GM23248 (cell line): Measurements from ENCODE around the gene NR2F6. TPM values are rescaled to one million over a fixed set of nuclear protein-coding genes. Genes with fewer than 3 reads are reported as not detected.
A peak's percentile ranks its signal among the peaks of the same experiment; 100 is the strongest.

ENCODE experiments used
- DNase-seq: peaks from one replicate; pipeline ENCODE4 v3.0.0-alpha.2; 2015
- H2AFZ ChIP-seq: fragments of 200-600 bp; sonication (generic); 2 replicates; pipeline ENCODE4 v1.6.1; 2016; ENCODE audit warnings: antibody characterized with exemption
- H3F3A ChIP-seq: fragments of 200-600 bp; sonication (generic); 2 replicates; pipeline ENCODE4 v1.6.1; 2016; ENCODE audit warnings: mild to moderate bottlenecking, antibody characterized with exemption, mixed run types; ENCODE audit not compliant: insufficient read depth
- H3K27ac ChIP-seq: fragments of 200-600 bp; sonication (generic); 2 replicates; pipeline ENCODE4 v1.5.1; 2016; ENCODE audit warnings: mild to moderate bottlenecking
- H3K27me3 ChIP-seq: fragments of 200-600 bp; sonication (generic); replicated peaks from 2 replicates; pipeline ENCODE4 v1.6.1; 2016; ENCODE audit warnings: mild to moderate bottlenecking; ENCODE audit not compliant: insufficient read depth
- H3K36me3 ChIP-seq: fragments of 200-600 bp; sonication (generic); 2 replicates; pipeline ENCODE4 v1.6.1; 2016; ENCODE audit warnings: low read depth, mild to moderate bottlenecking
- H3K4me1 ChIP-seq: fragments of 200-600 bp; sonication (generic); 2 replicates; pipeline ENCODE4 v1.6.1; 2016; ENCODE audit warnings: mild to moderate bottlenecking; ENCODE audit not compliant: insufficient read depth
- H3K4me2 ChIP-seq: fragments of 200-600 bp; sonication (generic); one replicate; pipeline ENCODE4 v1.6.1; 2016; ENCODE audit warnings: mild to moderate bottlenecking; ENCODE audit not compliant: unreplicated experiment
- H3K4me3 ChIP-seq: fragments of 200-600 bp; sonication (generic); 2 replicates; pipeline ENCODE4 v1.5.1; 2016; ENCODE audit warnings: mild to moderate bottlenecking
- H3K79me2 ChIP-seq: fragments of 200-600 bp; sonication (generic); 2 replicates; pipeline ENCODE4 v1.6.1; 2016; ENCODE audit warnings: mild to moderate bottlenecking; ENCODE audit not compliant: insufficient read depth
- H3K9ac ChIP-seq: fragments of 200-600 bp; sonication (generic); 2 replicates; pipeline ENCODE4 v1.6.1; 2016; ENCODE audit warnings: mild to moderate bottlenecking
- H3K9me2 ChIP-seq: fragments of 200-600 bp; sonication (generic); 2 replicates; pipeline ENCODE4 v1.6.1; 2016; ENCODE audit warnings: mixed run types, mild to moderate bottlenecking, moderate library complexity; ENCODE audit not compliant: insufficient read depth
- H3K9me3 ChIP-seq: fragments of 200-600 bp; sonication (generic); one replicate; pipeline ENCODE4 v1.6.1; 2017; ENCODE audit warnings: low read depth
- H4K20me1 ChIP-seq: fragments of 200-600 bp; sonication (generic); 2 replicates; pipeline ENCODE4 v1.6.0; 2016; ENCODE audit not compliant: insufficient read depth
- EZH2 ChIP-seq: fragments of 200-600 bp; sonication (generic); IDR thresholded peaks from 2 replicates; pipeline ENCODE4 v1.6.1; 2018; ENCODE audit warnings: antibody characterized with exemption, mild to moderate bottlenecking; ENCODE audit not compliant: insufficient read depth, poor library complexity, severe bottlenecking
- EZH2phosphoT487 ChIP-seq: fragments of 200-600 bp; sonication (generic); IDR thresholded peaks from 2 replicates; pipeline ENCODE4 v1.6.1; 2018; ENCODE audit warnings: antibody characterized with exemption, moderate library complexity, mild to moderate bottlenecking, low read depth; ENCODE audit not compliant: insufficient read depth
- WGBS, 2 experiments: methylation state at CpG; one replicate each; pipeline ENCODE4 v1.1.6; 2015 to 2017; ENCODE audit warnings: low lambda C conversion rate in 2 of 2, low coverage in 1 of 2; ENCODE audit errors: missing lambda C conversion rate in 2 of 2; 5-methylcytosine and 5-hydroxymethylcytosine counted together
- in situ Hi-C: fragments of 300-500 bp; cut with MboI; formaldehyde crosslinking; loops from 2 replicates; pipeline ENCODE4 v1.15.0; 2020
- polyA plus RNA-seq: library from polyadenylated mRNA; unstranded; fragments of >200 nt; fragmentation: Nextera tagmentation; extraction: Ambion mirVana; gene quantifications from 2 replicates; pipeline ENCODE4 v1.2.1, GENCODE V29; 2016
- total RNA-seq: library from RNA; depleted of rRNA; stranded (reverse); fragments of >200 nt; shearing (Covaris generic); gene quantifications from 2 replicates; pipeline ENCODE4 v1.2.3, GENCODE V29; 2014

The NR2F6 gene
- total and polyA plus RNA-seq, 2 experiments from 2014 or later: 11.7 to 82.5 TPM

GRCh38 chr19:17206736-17207581 is 38.8 kb downstream of the NR2F6 start:
- Histone ChIP-seq H3K4me3 (no peak overlapping the region), H3K27me3 (no peaks in the 10 kb centered on the region), H3F3A (peaks cover 3% of the 10 kb centered on the region), H3K9me3 (no peaks in the 10 kb centered on the region), H2AFZ (no peak overlapping the region), H4K20me1 (no peaks in the 10 kb centered on the region), H3K4me2 (no peak overlapping the region), H3K79me2 (no peaks in the 10 kb centered on the region), H3K9ac (no peak overlapping the region), H3K27ac (no peak overlapping the region), H3K36me3 (peaks cover 25% of the 10 kb centered on the region; the same call in 1 of the 2 replicates), H3K9me2 (no peaks in the 10 kb centered on the region), H3K4me1 (no peaks in the 10 kb centered on the region)
- DNase-seq: no peak
- WGBS, 2 experiments: 98% methylated on average over 24 to 25 of the region's 25 CpGs
- in situ Hi-C loops: no loop called here
- no peak for TF ChIP-seq EZH2phosphoT487
- no peak for TF ChIP-seq EZH2

- H3K79me2 ChIP-seq: no peaks in the 10 kb centered on the region
- 84 to 86% methylated on average over 24 to 26 of the region's 27 CpGs for WGBS, 2 experiments
- in situ Hi-C loops: no loop called here
Measured at GRCh38 chr19:17205237-17206140, 40.2 kb downstream of the NR2F6 start.

GRCh38 chr19:17202713-17203112 is 43.0 kb downstream of the NR2F6 start:
- no peaks in the 10 kb centered on the region for H3K79me2 ChIP-seq
- no peaks in the 10 kb centered on the region for H4K20me1 ChIP-seq
- H3K9me3 ChIP-seq: no peaks in the 10 kb centered on the region
- H3K4me3 ChIP-seq: no peak overlapping the region
- no peaks in the 10 kb centered on the region for H3K9me2 ChIP-seq
- H3K4me1 ChIP-seq: no peaks in the 10 kb centered on the region
- no peak overlapping the region for H3K4me2 ChIP-seq
- H2AFZ ChIP-seq: no peak overlapping the region
- no peak for DNase-seq
- H3K36me3 ChIP-seq: peaks cover 36% of the 10 kb centered on the region
- peaks cover 2% of the 10 kb centered on the region; the same call in 1 of the 2 replicates for H3F3A ChIP-seq
- TF ChIP-seq EZH2: no peak
- TF ChIP-seq EZH2phosphoT487: no peak
- H3K9ac ChIP-seq: no peak overlapping the region
- no peaks in the 10 kb centered on the region for H3K27me3 ChIP-seq
- no peak overlapping the region for H3K27ac ChIP-seq
- WGBS, 2 experiments: 87 to 95% methylated on average over 6 to 17 of the region's 17 CpGs
- in situ Hi-C loops: no loop called here

More at GRCh38 chr19:17205237-17206140, 40.2 kb downstream of the NR2F6 start:
- Histone ChIP-seq H3F3A (peaks cover 3% of the 10 kb centered on the region), H3K9me3 (no peaks in the 10 kb centered on the region), H3K27ac (no peak overlapping the region), H3K4me3 (no peak overlapping the region), H3K9ac (no peak overlapping the region), H2AFZ (no peak overlapping the region), H3K4me1 (no peaks in the 10 kb centered on the region), H3K9me2 (no peaks in the 10 kb centered on the region), H4K20me1 (no peaks in the 10 kb centered on the region), H3K36me3 (peaks cover 33% of the 10 kb centered on the region), H3K4me2 (no peak overlapping the region), H3K27me3 (no peaks in the 10 kb centered on the region)
- peak; percentile 69 for DNase-seq
- no peak for TF ChIP-seq EZH2phosphoT487
- no peak for TF ChIP-seq EZH2

GRCh38 chr19:17202249-17202648 is 43.5 kb downstream of the NR2F6 start:
- no peaks in the 10 kb centered on the region for H3K9me3 ChIP-seq
- in situ Hi-C loops: no loop called here
- TF ChIP-seq EZH2 (no peak), EZH2phosphoT487 (no peak)
- no peaks in the 10 kb centered on the region; the same call in 1 of the 2 replicates for H3F3A ChIP-seq
- no peak overlapping the region for H3K4me3 ChIP-seq
- no peak overlapping the region for H3K4me2 ChIP-seq
- H3K27ac ChIP-seq: no peak overlapping the region
- 80 to 84% methylated on average over 9 of the region's 9 CpGs for WGBS, 2 experiments
- no peak overlapping the region for H2AFZ ChIP-seq
- H3K9me2 ChIP-seq: no peaks in the 10 kb centered on the region
- DNase-seq: peak; percentile 69
- no peaks in the 10 kb centered on the region for H4K20me1 ChIP-seq
- H3K79me2 ChIP-seq: no peaks in the 10 kb centered on the region
- H3K27me3 ChIP-seq: no peaks in the 10 kb centered on the region
- no peak overlapping the region for H3K9ac ChIP-seq
- no peaks in the 10 kb centered on the region for H3K4me1 ChIP-seq
- H3K36me3 ChIP-seq: peaks cover 33% of the 10 kb centered on the region
